HepG2 (cell line): ENCODE measurements around the gene WHAMM. TPM values are rescaled to one million over a fixed set of nuclear protein-coding genes. Genes with fewer than 3 reads are reported as not detected.

Source experiments
- BHLHE40 ChIP-seq: IDR thresholded peaks from 2 replicates; pipeline ENCODE4 v1.6.1; 2011; ENCODE audit warnings: low read length, improper control_type of control experiment
- NBN ChIP-seq: fragments of 450-650 bp; conservative IDR thresholded peaks from 2 replicates; pipeline ENCODE4 v1.6.1; 2017
- PRMT3 ChIP-seq: sonication (generic); formaldehyde crosslinking; IDR thresholded peaks from 2 replicates; pipeline ENCODE4 v1.8.1; 2022; ENCODE audit warnings: low read depth, mild to moderate bottlenecking, moderate library complexity, missing genetic modification reagents, borderline replicate concordance
- REPIN1 ChIP-seq: sonication (generic); formaldehyde crosslinking; IDR thresholded peaks from 2 replicates; pipeline ENCODE4 v1.8.0; 2022; ENCODE audit warnings: missing genetic modification reagents, low read depth, mild to moderate bottlenecking, borderline replicate concordance
- SMARCC2 ChIP-seq: fragments of 450-650 bp; IDR thresholded peaks from 2 replicates; pipeline ENCODE4 v1.6.1; 2017; ENCODE audit warnings: antibody characterized with exemption, mild to moderate bottlenecking
- TAF15 ChIP-seq: fragments of 200-400 bp; formaldehyde crosslinking; IDR thresholded peaks from one replicate; pipeline ENCODE4 v1.6.1; 2018; ENCODE audit warnings: mild to moderate bottlenecking, low read depth, low read length; ENCODE audit not compliant: poor library complexity, severe bottlenecking
- ZFP36 ChIP-seq: fragments of 150-350 bp; IDR thresholded peaks from 2 replicates; pipeline ENCODE4 v1.6.1; 2018; ENCODE audit warnings: borderline replicate concordance, low read length, low read depth; ENCODE audit not compliant: partially characterized antibody
- ZNF33A ChIP-seq: sonication (generic); formaldehyde crosslinking; IDR thresholded peaks from 2 replicates; pipeline ENCODE4 v1.5.1; 2020; ENCODE audit warnings: missing genetic modification reagents, mild to moderate bottlenecking, moderate library complexity, borderline replicate concordance
- ZNF44 ChIP-seq: sonication (generic); formaldehyde crosslinking; IDR thresholded peaks from 2 replicates; pipeline ENCODE4 v1.5.1; 2020; ENCODE audit warnings: mild to moderate bottlenecking, missing genetic modification reagents
- ZNF460 ChIP-seq: sonication (generic); formaldehyde crosslinking; IDR thresholded peaks from 2 replicates; pipeline ENCODE4 v1.5.1; 2020; ENCODE audit warnings: missing genetic modification reagents, mild to moderate bottlenecking, borderline replicate concordance
- ZNF598 ChIP-seq: sonication (generic); formaldehyde crosslinking; IDR thresholded peaks from 2 replicates; pipeline ENCODE4 v1.5.1; 2020; ENCODE audit warnings: mild to moderate bottlenecking, missing genetic modification reagents, borderline replicate concordance
- ZNF768 ChIP-seq: sonication (generic); formaldehyde crosslinking; IDR thresholded peaks from 2 replicates; pipeline ENCODE4 v1.4.0; 2020; ENCODE audit warnings: missing genetic modification reagents
- polyA plus RNA-seq, 8 experiments: library from polyadenylated mRNA; depleted of rRNA in 3 of 8; stranded (reverse) in 7 of 8; unstranded in 1 of 8; fragments of >200 nt; fragmentation: Illumina TruSeq in 4 of 8; extraction: Trizol in 4 of 8; gene quantifications; 2 replicates each; pipeline versions ENCODE4 v1.2.1 to v1.2.3, GENCODE V29; 2011 to 2016; ENCODE audit warnings: low read depth in 4 of 8, missing spikeins in 1 of 8, mixed read lengths in 1 of 8; ENCODE audit not compliant: insufficient read depth in 1 of 8
- total RNA-seq, 5 experiments: library from RNA; depleted of rRNA; stranded (reverse); fragments of >200 nt; fragmentation: Illumina TruSeq; extraction: Trizol; gene quantifications; 2 replicates each; pipeline ENCODE4 v1.2.3, GENCODE V29; 2016; ENCODE audit warnings: low read depth in 1 of 5
- TF ChIP-seq, protein P1 (sequence below): IDR thresholded peaks from 2 replicates; pipeline ENCODE4 v1.6.1; 2012; ENCODE audit warnings: low read depth, low read length, improper control_type of control experiment
- TF ChIP-seq, protein P2 (sequence below): sonication (generic); formaldehyde crosslinking; IDR thresholded peaks from 2 replicates; pipeline ENCODE4 v1.5.0; 2020; ENCODE audit warnings: mild to moderate bottlenecking, missing genetic modification reagents, borderline replicate concordance
- TF ChIP-seq, protein P3 (sequence below): sonication (generic); formaldehyde crosslinking; IDR thresholded peaks from 2 replicates; pipeline ENCODE4 v1.5.1; 2020; ENCODE audit warnings: missing genetic modification reagents, mild to moderate bottlenecking, borderline replicate concordance
- TF ChIP-seq, protein P4 (sequence below), 2 experiments: IDR thresholded peaks; 2 replicates each; pipeline ENCODE4 v1.6.1; 2011 to 2012; ENCODE audit warnings: low read length in 2 of 2, borderline replicate concordance in 1 of 2, low read depth in 1 of 2, mild to moderate bottlenecking in 1 of 2, moderate library complexity in 1 of 2

Gene WHAMM
- total and polyA plus RNA-seq, 2 of the 13 experiments (the other 11 are each of a cell fraction or from before 2014, with no cell fraction given), result 2.9 to 3.0 TPM

DNA sequence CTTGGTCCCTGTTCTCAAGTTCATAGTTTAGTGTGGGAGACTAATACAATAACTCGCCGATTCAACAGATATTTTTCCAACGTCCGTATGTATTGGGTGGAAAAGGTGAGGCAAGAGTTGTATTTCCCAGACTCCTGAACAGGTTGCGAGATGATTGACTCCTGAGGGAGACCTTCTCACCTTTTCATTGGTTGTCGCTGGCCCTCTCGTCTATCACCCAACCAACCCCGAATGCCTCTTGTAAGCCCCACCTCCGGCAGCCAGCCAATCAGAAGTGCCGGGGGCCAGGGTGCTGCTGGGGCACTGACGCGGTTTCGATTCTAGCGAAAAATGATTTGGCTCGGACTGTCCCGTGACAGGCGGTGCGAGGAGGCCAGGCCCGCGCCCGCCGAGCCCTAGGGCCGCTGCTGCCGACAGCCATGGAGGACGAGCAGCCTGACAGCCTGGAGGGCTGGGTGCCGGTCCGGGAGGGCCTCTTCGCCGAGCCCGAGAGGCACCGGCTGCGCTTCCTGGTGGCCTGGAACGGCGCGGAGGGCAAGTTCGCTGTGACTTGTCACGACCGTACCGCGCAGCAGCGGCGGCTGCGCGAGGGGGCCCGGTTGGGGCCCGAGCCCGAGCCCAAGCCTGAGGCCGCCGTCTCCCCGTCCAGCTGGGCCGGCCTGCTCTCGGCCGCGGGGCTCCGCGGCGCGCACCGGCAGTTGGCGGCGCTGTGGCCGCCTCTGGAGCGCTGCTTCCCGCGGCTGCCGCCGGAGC is at the start of gene WHAMM (continued):
- no peak; the same call in 1 of the 2 replicates for TF ChIP-seq ZNF598 (CRISPR knock-in tag)
- peak; percentile 52 for TF ChIP-seq BHLHE40
- peak; percentile 49; the same call in 1 of the 2 replicates for TF ChIP-seq ZNF768 (CRISPR knock-in tag)
- TF ChIP-seq, protein P1, sequence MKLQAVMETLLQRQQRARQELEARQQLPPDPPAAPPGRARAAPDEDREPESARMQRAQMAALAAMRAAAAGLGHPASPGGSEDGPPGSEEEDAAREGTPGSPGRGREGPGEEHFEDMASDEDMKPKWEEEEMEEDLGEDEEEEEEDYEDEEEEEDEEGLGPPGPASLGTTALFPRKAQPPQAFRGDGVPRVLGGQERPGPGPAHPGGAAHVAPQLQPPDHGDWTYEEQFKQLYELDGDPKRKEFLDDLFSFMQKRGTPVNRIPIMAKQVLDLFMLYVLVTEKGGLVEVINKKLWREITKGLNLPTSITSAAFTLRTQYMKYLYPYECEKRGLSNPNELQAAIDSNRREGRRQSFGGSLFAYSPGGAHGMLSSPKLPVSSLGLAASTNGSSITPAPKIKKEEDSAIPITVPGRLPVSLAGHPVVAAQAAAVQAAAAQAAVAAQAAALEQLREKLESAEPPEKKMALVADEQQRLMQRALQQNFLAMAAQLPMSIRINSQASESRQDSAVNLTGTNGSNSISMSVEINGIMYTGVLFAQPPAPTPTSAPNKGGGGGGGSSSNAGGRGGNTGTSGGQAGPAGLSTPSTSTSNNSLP, result no peak
- TF ChIP-seq, protein P2, sequence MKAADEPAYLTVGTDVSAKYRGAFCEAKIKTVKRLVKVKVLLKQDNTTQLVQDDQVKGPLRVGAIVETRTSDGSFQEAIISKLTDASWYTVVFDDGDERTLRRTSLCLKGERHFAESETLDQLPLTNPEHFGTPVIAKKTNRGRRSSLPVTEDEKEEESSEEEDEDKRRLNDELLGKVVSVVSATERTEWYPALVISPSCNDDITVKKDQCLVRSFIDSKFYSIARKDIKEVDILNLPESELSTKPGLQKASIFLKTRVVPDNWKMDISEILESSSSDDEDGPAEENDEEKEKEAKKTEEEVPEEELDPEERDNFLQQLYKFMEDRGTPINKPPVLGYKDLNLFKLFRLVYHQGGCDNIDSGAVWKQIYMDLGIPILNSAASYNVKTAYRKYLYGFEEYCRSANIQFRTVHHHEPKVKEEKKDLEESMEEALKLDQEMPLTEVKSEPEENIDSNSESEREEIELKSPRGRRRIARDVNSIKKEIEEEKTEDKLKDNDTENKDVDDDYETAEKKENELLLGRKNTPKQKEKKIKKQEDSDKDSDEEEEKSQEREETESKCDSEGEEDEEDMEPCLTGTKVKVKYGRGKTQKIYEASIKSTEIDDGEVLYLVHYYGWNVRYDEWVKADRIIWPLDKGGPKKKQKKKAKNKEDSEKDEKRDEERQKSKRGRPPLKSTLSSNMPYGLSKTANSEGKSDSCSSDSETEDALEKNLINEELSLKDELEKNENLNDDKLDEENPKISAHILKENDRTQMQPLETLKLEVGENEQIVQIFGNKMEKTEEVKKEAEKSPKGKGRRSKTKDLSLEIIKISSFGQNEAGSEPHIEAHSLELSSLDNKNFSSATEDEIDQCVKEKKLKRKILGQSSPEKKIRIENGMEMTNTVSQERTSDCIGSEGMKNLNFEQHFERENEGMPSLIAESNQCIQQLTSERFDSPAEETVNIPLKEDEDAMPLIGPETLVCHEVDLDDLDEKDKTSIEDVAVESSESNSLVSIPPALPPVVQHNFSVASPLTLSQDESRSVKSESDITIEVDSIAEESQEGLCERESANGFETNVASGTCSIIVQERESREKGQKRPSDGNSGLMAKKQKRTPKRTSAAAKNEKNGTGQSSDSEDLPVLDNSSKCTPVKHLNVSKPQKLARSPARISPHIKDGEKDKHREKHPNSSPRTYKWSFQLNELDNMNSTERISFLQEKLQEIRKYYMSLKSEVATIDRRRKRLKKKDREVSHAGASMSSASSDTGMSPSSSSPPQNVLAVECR (CRISPR knock-in tag), result peak; percentile 70; the same call in 1 of the 2 replicates
- 0 out of 2 replicates have a peak, but pooled peaks have one; percentile 34 for TF ChIP-seq REPIN1 (CRISPR knock-in tag)
- TF ChIP-seq, protein P3, sequence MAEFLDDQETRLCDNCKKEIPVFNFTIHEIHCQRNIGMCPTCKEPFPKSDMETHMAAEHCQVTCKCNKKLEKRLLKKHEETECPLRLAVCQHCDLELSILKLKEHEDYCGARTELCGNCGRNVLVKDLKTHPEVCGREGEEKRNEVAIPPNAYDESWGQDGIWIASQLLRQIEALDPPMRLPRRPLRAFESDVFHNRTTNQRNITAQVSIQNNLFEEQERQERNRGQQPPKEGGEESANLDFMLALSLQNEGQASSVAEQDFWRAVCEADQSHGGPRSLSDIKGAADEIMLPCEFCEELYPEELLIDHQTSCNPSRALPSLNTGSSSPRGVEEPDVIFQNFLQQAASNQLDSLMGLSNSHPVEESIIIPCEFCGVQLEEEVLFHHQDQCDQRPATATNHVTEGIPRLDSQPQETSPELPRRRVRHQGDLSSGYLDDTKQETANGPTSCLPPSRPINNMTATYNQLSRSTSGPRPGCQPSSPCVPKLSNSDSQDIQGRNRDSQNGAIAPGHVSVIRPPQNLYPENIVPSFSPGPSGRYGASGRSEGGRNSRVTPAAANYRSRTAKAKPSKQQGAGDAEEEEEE, result no peak
- TF ChIP-seq SMARCC2, result no peak
- TF ChIP-seq ZNF33A (CRISPR knock-in tag), result no peak
- TF ChIP-seq ZFP36, result no peak
- no peak for TF ChIP-seq PRMT3 (CRISPR knock-in tag)
- TF ChIP-seq, protein P4, sequence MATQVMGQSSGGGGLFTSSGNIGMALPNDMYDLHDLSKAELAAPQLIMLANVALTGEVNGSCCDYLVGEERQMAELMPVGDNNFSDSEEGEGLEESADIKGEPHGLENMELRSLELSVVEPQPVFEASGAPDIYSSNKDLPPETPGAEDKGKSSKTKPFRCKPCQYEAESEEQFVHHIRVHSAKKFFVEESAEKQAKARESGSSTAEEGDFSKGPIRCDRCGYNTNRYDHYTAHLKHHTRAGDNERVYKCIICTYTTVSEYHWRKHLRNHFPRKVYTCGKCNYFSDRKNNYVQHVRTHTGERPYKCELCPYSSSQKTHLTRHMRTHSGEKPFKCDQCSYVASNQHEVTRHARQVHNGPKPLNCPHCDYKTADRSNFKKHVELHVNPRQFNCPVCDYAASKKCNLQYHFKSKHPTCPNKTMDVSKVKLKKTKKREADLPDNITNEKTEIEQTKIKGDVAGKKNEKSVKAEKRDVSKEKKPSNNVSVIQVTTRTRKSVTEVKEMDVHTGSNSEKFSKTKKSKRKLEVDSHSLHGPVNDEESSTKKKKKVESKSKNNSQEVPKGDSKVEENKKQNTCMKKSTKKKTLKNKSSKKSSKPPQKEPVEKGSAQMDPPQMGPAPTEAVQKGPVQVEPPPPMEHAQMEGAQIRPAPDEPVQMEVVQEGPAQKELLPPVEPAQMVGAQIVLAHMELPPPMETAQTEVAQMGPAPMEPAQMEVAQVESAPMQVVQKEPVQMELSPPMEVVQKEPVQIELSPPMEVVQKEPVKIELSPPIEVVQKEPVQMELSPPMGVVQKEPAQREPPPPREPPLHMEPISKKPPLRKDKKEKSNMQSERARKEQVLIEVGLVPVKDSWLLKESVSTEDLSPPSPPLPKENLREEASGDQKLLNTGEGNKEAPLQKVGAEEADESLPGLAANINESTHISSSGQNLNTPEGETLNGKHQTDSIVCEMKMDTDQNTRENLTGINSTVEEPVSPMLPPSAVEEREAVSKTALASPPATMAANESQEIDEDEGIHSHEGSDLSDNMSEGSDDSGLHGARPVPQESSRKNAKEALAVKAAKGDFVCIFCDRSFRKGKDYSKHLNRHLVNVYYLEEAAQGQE (IDR thresholded peaks at IDR 0.05; ENCODE audit: borderline replicate concordance in 1 of 2, low read depth in 1 of 2, low read length in 2 of 2), result no peak
- TF ChIP-seq ZNF44 (CRISPR knock-in tag), result 0 out of 2 replicates have a peak, but pooled peaks have one; percentile 33
- TF ChIP-seq NBN, result no peak
- TF ChIP-seq TAF15, result no peak
- TF ChIP-seq ZNF460 (CRISPR knock-in tag), result no peak
